ENCODE results near the gene HIPK2.

- TF ChIP-seq CTCF (IDR thresholded peaks at IDR 0.05; ENCODE audit: borderline replicate concordance, extremely low read depth, low read length, poor library complexity, severe bottlenecking) (no peak), EZH2 (IDR thresholded peaks at IDR 0.05; ENCODE audit: borderline replicate concordance, low read depth, low read length, severe bottlenecking) (no peak)
Observed at GRCh38 chr7:139822855-139823254, 45.1 kb upstream of the HIPK2 start.

Measured in DND-41 (cell line).